22Rv1 (cell line): ENCODE results near the gene MPPED2.

Experiments used
- H3K27ac ChIP-seq: fragments of 450-650 bp; 2 replicates; pipeline ENCODE4 v1.5.1; 2017
- ZFX ChIP-seq: fragments of 450-650 bp; IDR thresholded peaks from 2 replicates; pipeline ENCODE4 v1.6.1; 2017; ENCODE audit warnings: antibody characterized with exemption, borderline replicate concordance
- TF ChIP-seq, protein P1 (sequence below): fragments of 450-650 bp; IDR thresholded peaks from 2 replicates; pipeline ENCODE4 v1.5.1; 2017; ENCODE audit warnings: mild to moderate bottlenecking

The MPPED2 gene

DNA sequence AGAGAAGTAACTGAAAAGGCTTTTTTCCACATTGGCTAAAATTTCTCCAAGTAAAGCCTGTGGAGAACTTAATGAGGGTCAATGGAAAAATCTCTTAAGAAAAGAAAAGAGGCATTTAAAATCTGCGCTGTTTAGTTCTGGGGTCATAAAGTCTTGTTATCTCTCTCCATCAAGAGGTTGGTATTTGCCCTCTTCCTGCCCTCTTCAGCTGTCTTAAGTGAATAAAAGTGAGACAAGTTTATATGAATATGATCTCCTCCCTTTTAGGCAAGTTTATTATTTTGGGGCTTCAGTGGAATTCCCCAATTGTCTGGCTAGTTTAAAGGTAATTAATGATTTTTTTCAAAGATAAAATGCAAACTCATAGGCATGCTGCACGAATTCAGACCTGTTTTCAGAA, 173.6 kb downstream of the MPPED2 start:
- TF ChIP-seq ZFX, result no peak
- TF ChIP-seq, protein P1, sequence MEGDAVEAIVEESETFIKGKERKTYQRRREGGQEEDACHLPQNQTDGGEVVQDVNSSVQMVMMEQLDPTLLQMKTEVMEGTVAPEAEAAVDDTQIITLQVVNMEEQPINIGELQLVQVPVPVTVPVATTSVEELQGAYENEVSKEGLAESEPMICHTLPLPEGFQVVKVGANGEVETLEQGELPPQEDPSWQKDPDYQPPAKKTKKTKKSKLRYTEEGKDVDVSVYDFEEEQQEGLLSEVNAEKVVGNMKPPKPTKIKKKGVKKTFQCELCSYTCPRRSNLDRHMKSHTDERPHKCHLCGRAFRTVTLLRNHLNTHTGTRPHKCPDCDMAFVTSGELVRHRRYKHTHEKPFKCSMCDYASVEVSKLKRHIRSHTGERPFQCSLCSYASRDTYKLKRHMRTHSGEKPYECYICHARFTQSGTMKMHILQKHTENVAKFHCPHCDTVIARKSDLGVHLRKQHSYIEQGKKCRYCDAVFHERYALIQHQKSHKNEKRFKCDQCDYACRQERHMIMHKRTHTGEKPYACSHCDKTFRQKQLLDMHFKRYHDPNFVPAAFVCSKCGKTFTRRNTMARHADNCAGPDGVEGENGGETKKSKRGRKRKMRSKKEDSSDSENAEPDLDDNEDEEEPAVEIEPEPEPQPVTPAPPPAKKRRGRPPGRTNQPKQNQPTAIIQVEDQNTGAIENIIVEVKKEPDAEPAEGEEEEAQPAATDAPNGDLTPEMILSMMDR, result no peak
- H3K27ac ChIP-seq, result no peak overlapping the region

DNA sequence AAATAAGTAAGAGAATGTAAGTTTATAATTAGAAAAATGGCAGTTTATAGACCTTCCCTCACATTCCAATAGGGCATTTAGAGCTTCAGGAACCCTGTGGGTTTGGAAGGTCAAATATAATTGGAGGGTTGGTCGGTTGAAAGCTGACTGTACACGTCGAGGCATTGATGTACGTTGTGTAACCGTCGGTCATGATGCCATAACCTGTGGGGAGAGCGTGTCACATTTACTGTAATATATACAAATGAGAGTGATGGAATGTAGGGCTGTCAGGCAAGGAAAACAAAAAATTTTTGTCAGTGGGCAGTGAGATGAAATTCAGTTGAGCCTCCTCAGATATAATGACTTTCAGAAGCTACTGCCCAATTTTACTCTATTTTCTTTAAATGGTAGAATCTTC, 174.8 kb downstream of the MPPED2 start:
- no peak overlapping the region for H3K27ac ChIP-seq
- TF ChIP-seq, protein P1, result no peak
- no peak for TF ChIP-seq ZFX

DNA sequence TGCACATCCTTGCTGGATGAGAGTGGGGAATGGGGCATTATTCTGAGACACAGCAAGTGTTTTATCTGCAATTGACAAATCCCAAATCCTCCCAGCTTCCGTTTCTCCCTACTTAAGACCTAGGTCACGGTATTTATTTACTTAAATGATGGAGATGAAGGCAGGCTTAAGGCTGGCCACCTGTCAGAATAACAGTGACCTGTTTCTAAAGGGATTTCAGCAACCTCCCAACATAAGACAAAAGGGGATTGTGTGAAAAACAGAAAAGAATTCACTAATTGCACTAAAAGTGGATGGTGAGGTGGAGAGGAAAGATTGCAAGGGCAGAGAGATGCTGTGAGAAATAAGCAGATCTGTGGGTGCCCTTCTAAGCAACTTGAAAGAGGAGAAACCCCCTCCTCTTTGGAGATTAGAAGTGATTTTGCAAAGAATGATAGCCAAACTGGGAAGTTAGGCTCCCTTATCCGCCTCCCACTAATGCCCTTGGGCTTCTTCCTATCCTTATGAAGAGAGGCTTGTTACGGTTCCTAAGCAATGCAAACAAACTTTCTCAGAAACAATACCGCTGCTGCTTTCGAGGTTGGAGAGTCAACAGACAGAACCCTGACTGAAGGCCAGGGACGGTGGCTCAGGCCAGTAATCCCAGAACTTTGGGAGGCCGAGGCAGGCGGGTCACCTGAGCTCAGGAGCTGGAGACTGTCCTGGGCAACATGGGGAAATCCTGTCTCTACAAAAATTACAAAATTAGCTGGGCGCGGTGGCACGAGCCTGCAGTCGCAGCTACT, 179.0 kb downstream of the MPPED2 start:
- TF ChIP-seq, protein P1, result no peak
- TF ChIP-seq ZFX, result no peak
- no peak overlapping the region for H3K27ac ChIP-seq

DNA sequence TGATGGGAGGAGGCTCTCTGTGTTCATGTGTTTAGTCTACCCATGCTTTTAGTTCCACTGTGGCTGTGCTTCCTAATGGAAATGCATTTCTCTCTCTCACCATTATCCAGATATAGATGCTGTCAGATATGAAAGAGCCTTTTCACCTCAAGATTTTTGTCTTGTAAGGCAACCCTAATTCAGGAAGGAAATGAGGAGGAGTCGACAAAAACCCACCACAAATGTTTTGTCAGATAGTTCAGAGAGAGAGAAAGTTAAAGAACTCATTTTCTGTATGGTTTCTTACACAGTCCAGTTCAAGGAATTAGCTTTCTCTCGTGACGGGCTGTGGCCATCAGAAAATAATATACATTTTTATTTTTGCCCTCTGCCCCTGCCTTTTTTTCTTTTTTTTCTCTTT, 180.8 kb downstream of the MPPED2 start:
- no peak overlapping the region for H3K27ac ChIP-seq
- TF ChIP-seq, protein P1, result no peak
- TF ChIP-seq ZFX, result no peak

DNA sequence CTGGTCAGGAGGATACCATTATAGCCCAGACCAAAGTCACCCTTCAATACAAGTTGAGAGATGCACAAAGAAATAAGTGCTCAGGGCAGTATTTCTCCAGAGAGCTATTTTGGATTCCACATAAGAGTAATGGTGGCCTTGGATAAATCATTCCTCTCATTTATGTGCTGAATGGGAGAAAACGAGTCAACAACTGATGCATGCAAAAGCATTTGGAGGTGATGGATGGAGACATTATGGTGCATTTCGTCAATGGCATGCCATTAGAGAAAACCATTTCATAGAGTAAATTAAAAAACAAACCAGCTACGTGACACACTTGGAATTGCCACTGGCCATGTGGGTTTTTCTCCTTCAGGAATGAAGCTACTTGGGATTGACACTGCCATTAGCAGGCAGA, 182.0 kb downstream of the MPPED2 start:
- H3K27ac ChIP-seq, result no peak overlapping the region
- TF ChIP-seq, protein P1, result no peak
- no peak for TF ChIP-seq ZFX

DNA sequence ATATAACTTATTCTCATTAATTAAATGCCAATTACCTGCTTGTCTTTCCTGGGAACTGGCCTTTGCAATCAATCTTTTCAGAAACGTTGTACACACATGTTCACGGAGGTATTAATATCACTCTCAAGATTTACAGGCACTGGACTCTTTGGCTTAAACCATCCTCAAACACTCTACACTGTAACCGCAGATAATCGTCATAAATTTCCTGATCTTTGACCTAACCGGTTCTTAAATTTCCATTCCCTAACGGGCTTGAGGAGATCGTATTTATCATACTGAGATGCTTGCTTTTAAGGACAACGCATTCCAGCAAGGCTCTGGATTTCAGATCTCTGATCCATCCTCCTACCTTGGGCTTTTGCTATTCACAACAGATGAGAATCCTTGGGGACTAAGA, 190.4 kb downstream of the MPPED2 start:
- no peak overlapping the region for H3K27ac ChIP-seq
- TF ChIP-seq ZFX, result no peak
- TF ChIP-seq, protein P1, result no peak

DNA sequence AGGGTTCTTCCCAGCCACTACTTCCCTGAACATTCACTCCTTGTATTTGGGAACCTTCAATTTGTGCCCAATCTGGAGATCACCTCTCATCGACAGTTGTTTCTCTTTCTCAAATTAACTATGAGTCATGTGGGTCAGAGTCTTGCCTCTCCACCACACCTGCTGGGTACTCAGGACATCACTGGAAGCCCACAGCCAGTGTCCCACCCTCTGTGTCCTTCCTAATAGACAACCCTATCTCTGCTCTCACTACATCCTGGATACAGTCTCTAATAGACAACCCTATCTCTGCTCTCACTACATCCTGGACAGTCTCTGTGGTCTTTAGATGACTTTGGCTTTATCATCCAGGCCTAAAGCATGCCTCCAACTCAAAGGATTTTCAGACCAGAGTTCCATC, 193.1 kb downstream of the MPPED2 start:
- H3K27ac ChIP-seq, result no peak overlapping the region
- TF ChIP-seq ZFX, result no peak
- TF ChIP-seq, protein P1, result no peak
